Stimulated activated naive B cell treated with anti-CD40 and anti-IgM and Interleukin-4, amounts not matched to agents 10 μg/mL and 1 μg/mL and 100 μg/mL, for 72 hours (primary cell): ENCODE measurements around the gene TUSC1.
"Not testable (repeated sequence)": the region's sequence is repeated elsewhere in the genome, so short reads cannot be mapped to it uniquely, and the experiment has no call there.

Experiments
- ATAC-seq, 2 donors: fragments of 150-1000 bp; cut with Tn5 transposase; replicated peaks; 2 replicates each; pipeline ENCODE4 v1.10.0; 2021; ENCODE audit warnings: moderate library complexity in 1 of 2
- DNase-seq: peaks from one replicate; pipeline ENCODE4 v3.0.0; 2021
- H3K27ac Mint-ChIP-seq: one replicate; pipeline ENCODE4 v1.8.0; 2022; ENCODE audit warnings: mild to moderate bottlenecking, mixed read lengths
- H3K27me3 Mint-ChIP-seq, 2 donors: one replicate each; pipeline ENCODE4 v1.8.0; 2022; ENCODE audit warnings: mixed read lengths in 2 of 2
- H3K36me3 Mint-ChIP-seq, 2 donors: one replicate each; pipeline ENCODE4 v1.8.0; 2022; ENCODE audit warnings: mixed read lengths in 2 of 2, mild to moderate bottlenecking in 1 of 2
- H3K4me1 Mint-ChIP-seq, 2 donors: one replicate each; pipeline ENCODE4 v1.8.0; 2022; ENCODE audit warnings: mixed read lengths in 2 of 2, mild to moderate bottlenecking in 1 of 2
- H3K4me3 Mint-ChIP-seq, 2 donors: one replicate each; pipeline ENCODE4 v1.8.0; 2022; ENCODE audit warnings: mild to moderate bottlenecking in 2 of 2, mixed read lengths in 2 of 2, moderate library complexity in 1 of 2
- H3K9me3 Mint-ChIP-seq, 2 donors: one replicate each; pipeline ENCODE4 v1.8.0; 2022; ENCODE audit warnings: mixed read lengths in 2 of 2, mild to moderate bottlenecking in 1 of 2

The TUSC1 gene

GRCh38 chr9:25678147-25678666 is at the start of gene TUSC1:
TUSC1 (minus strand) TSS chr9:25678444; CDS start chr9:25678312, 132 bp downstream.
- Mint-ChIP-seq H3K36me3 (no peaks in the 10 kb centered on the region), H3K9me3 (no peaks in the 10 kb centered on the region), H3K4me1 (peaks cover 0 to 6% of the 10 kb centered on the region in 2 donors), H3K4me3 (peak within 1 kb of the TSS; percentile 76 to 81), H3K27me3 (peaks cover 11 to 13% of the 10 kb centered on the region in 2 donors), H3K27ac (peak within 1 kb of the TSS; percentile 10)
- ATAC-seq: peak; percentile 82 to 84
- DNase-seq: peak; percentile 33

- Mint-ChIP-seq H3K27me3 (no peaks in the 10 kb centered on the region), H3K27ac (no peak overlapping the region), H3K4me1 (no peaks in the 10 kb centered on the region)
Observed at GRCh38 chr9:25726871-25727410, 48.7 kb upstream of the TUSC1 start.

GRCh38 chr9:25724424-25724823 is 46.2 kb upstream of the TUSC1 start:
- no peak overlapping the region for H3K27ac Mint-ChIP-seq
- no peaks in the 10 kb centered on the region for H3K9me3 Mint-ChIP-seq
- no peaks in the 10 kb centered on the region for H3K27me3 Mint-ChIP-seq
- H3K4me1 Mint-ChIP-seq: no peaks in the 10 kb centered on the region
- H3K36me3 Mint-ChIP-seq: no peaks in the 10 kb centered on the region
- no peak for ATAC-seq
- no peak overlapping the region for H3K4me3 Mint-ChIP-seq
- DNase-seq: no peak

More at GRCh38 chr9:25726871-25727410, 48.7 kb upstream of the TUSC1 start:
- H3K9me3 Mint-ChIP-seq: peaks cover 0 to 4% of the 10 kb centered on the region in 2 donors
- H3K36me3 Mint-ChIP-seq: no peaks in the 10 kb centered on the region
- DNase-seq (no peak), ATAC-seq (no peak)
- no peak overlapping the region for H3K4me3 Mint-ChIP-seq

GRCh38 chr9:25716220-25716872 is 38.1 kb upstream of the TUSC1 start:
- DNase-seq: no peak

GRCh38 chr9:25709941-25710340 is 31.7 kb upstream of the TUSC1 start:
- Mint-ChIP-seq H3K4me1 (no peaks in the 10 kb centered on the region), H3K4me3 (no peak overlapping the region), H3K27ac (no peak overlapping the region), H3K36me3 (no peaks in the 10 kb centered on the region), H3K27me3 (no peaks in the 10 kb centered on the region), H3K9me3 (no peaks in the 10 kb centered on the region)
- DNase-seq (no peak), ATAC-seq (no peak)

More at GRCh38 chr9:25716220-25716872, 38.1 kb upstream of the TUSC1 start:
- H3K27ac Mint-ChIP-seq: no peak overlapping the region
- H3K9me3 Mint-ChIP-seq: no peaks in the 10 kb centered on the region
- no peaks in the 10 kb centered on the region for H3K27me3 Mint-ChIP-seq
- no peak for ATAC-seq
- H3K4me1 Mint-ChIP-seq: no peaks in the 10 kb centered on the region
- H3K4me3 Mint-ChIP-seq: no peak overlapping the region
- H3K36me3 Mint-ChIP-seq: no peaks in the 10 kb centered on the region

- Mint-ChIP-seq H3K27me3 (no peaks in the 10 kb centered on the region), H3K27ac (no peak overlapping the region), H3K36me3 (no peaks in the 10 kb centered on the region), H3K4me1 (no peaks in the 10 kb centered on the region), H3K9me3 (peaks cover 0 to 4% of the 10 kb centered on the region in 2 donors), H3K4me3 (no peak overlapping the region)
- no peak for ATAC-seq
- DNase-seq: no peak
Observed at GRCh38 chr9:25704800-25705199, 26.6 kb upstream of the TUSC1 start.

- peaks cover 0 to 4% of the 10 kb centered on the region in 2 donors for H3K9me3 Mint-ChIP-seq
- H3K27ac Mint-ChIP-seq: no peak overlapping the region
- no peaks in the 10 kb centered on the region for H3K4me1 Mint-ChIP-seq
- ATAC-seq (no peak), DNase-seq (no peak)
- no peaks in the 10 kb centered on the region for H3K27me3 Mint-ChIP-seq
- no peaks in the 10 kb centered on the region for H3K36me3 Mint-ChIP-seq
- H3K4me3 Mint-ChIP-seq: no peak overlapping the region
Observed at GRCh38 chr9:25703701-25704357, 25.6 kb upstream of the TUSC1 start.

GRCh38 chr9:25702536-25702935 is 24.3 kb upstream of the TUSC1 start:
- Mint-ChIP-seq H3K27me3 (no peaks in the 10 kb centered on the region), H3K4me1 (no peaks in the 10 kb centered on the region), H3K36me3 (no peaks in the 10 kb centered on the region), H3K9me3 (peaks cover 0 to 4% of the 10 kb centered on the region in 2 donors), H3K27ac (no peak overlapping the region), H3K4me3 (no peak overlapping the region)
- no peak for DNase-seq
- ATAC-seq: no peak

GRCh38 chr9:25700899-25701298 is 22.7 kb upstream of the TUSC1 start:
- ATAC-seq, DNase-seq, H3K27me3 Mint-ChIP-seq, H3K27ac Mint-ChIP-seq, H3K9me3 Mint-ChIP-seq, H3K4me1 Mint-ChIP-seq, H3K4me3 Mint-ChIP-seq, H3K36me3 Mint-ChIP-seq: not testable (repeated sequence)

- H3K36me3 Mint-ChIP-seq: no peaks in the 10 kb centered on the region
- no peaks in the 10 kb centered on the region for H3K4me1 Mint-ChIP-seq
- no peak overlapping the region for H3K4me3 Mint-ChIP-seq
- DNase-seq (no peak), ATAC-seq (no peak)
- peaks cover 0 to 4% of the 10 kb centered on the region in 2 donors for H3K9me3 Mint-ChIP-seq
- no peaks in the 10 kb centered on the region for H3K27me3 Mint-ChIP-seq
- no peak overlapping the region for H3K27ac Mint-ChIP-seq
Observed at GRCh38 chr9:25700430-25700829, 22.2 kb upstream of the TUSC1 start.

GRCh38 chr9:25691786-25692185 is 13.5 kb upstream of the TUSC1 start:
- no peak overlapping the region for H3K27ac Mint-ChIP-seq

GRCh38 chr9:25684321-25684720 is 6.1 kb upstream of the TUSC1 start:
- no peaks in the 10 kb centered on the region for H3K4me1 Mint-ChIP-seq
- no peaks in the 10 kb centered on the region for H3K36me3 Mint-ChIP-seq
- no peak overlapping the region for H3K4me3 Mint-ChIP-seq
- DNase-seq: no peak
- H3K27me3 Mint-ChIP-seq: peaks cover under 1 to 4% of the 10 kb centered on the region in 2 donors
- H3K9me3 Mint-ChIP-seq: peaks cover 0 to 2% of the 10 kb centered on the region in 2 donors
- ATAC-seq: no peak
- H3K27ac Mint-ChIP-seq: no peak overlapping the region

More at GRCh38 chr9:25691786-25692185, 13.5 kb upstream of the TUSC1 start:
- Mint-ChIP-seq H3K4me1 (no peaks in the 10 kb centered on the region), H3K27me3 (no peaks in the 10 kb centered on the region), H3K36me3 (no peaks in the 10 kb centered on the region), H3K9me3 (no peaks in the 10 kb centered on the region), H3K4me3 (no peak overlapping the region)
- ATAC-seq (no peak), DNase-seq (no peak)

GRCh38 chr9:25681266-25681665 is 3.0 kb upstream of the TUSC1 start:
- ATAC-seq: no peak
- Mint-ChIP-seq H3K9me3 (peaks cover 0 to 2% of the 10 kb centered on the region in 2 donors), H3K27me3 (peaks cover 7 to 8% of the 10 kb centered on the region in 2 donors), H3K4me3 (no peak overlapping the region), H3K27ac (no peak overlapping the region), H3K36me3 (no peaks in the 10 kb centered on the region), H3K4me1 (peaks cover 0 to 6% of the 10 kb centered on the region in 2 donors)
- DNase-seq: no peak

- no peak overlapping the region for H3K4me3 Mint-ChIP-seq
- H3K27me3 Mint-ChIP-seq: peaks cover 11 to 13% of the 10 kb centered on the region in 2 donors
- H3K36me3 Mint-ChIP-seq: no peaks in the 10 kb centered on the region
- H3K9me3 Mint-ChIP-seq: peaks cover 0 to 2% of the 10 kb centered on the region in 2 donors
- H3K4me1 Mint-ChIP-seq: peaks cover 0 to 6% of the 10 kb centered on the region in 2 donors
- DNase-seq (no peak), ATAC-seq (no peak)
- no peak overlapping the region for H3K27ac Mint-ChIP-seq
Observed at GRCh38 chr9:25678846-25679360, 659 bp upstream of the TUSC1 start.
